HL-60 (cell line): ENCODE results near the gene HSD11B2.

Experiments
- REST ChIP-seq: IDR thresholded peaks from 2 replicates; pipeline ENCODE4 v1.6.1; 2012; ENCODE audit warnings: low read depth; ENCODE audit not compliant: insufficient replicate concordance
- TF ChIP-seq, protein P1 (sequence below): IDR thresholded peaks from one replicate; pipeline ENCODE4 v1.5.1; 2011; ENCODE audit warnings: low read length, control low read depth, inconsistent platforms; ENCODE audit not compliant: insufficient read depth

GRCh38 chr16:67415872-67416793, 14.8 kb upstream of the HSD11B2 start, which contains the start of gene ZDHHC1:
- TF ChIP-seq, protein P1, sequence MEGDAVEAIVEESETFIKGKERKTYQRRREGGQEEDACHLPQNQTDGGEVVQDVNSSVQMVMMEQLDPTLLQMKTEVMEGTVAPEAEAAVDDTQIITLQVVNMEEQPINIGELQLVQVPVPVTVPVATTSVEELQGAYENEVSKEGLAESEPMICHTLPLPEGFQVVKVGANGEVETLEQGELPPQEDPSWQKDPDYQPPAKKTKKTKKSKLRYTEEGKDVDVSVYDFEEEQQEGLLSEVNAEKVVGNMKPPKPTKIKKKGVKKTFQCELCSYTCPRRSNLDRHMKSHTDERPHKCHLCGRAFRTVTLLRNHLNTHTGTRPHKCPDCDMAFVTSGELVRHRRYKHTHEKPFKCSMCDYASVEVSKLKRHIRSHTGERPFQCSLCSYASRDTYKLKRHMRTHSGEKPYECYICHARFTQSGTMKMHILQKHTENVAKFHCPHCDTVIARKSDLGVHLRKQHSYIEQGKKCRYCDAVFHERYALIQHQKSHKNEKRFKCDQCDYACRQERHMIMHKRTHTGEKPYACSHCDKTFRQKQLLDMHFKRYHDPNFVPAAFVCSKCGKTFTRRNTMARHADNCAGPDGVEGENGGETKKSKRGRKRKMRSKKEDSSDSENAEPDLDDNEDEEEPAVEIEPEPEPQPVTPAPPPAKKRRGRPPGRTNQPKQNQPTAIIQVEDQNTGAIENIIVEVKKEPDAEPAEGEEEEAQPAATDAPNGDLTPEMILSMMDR = no peak
- no peak for TF ChIP-seq REST
